Measurements from ENCODE around the gene HAUS8.
"Not testable (repeated sequence)": the region's sequence is repeated elsewhere in the genome, so short reads cannot be mapped to it uniquely, and the experiment has no call there.

Gene HAUS8

GRCh38 chr19:17031741-17032140 is 43.5 kb downstream of the HAUS8 start:
- TF ChIP-seq CTCF (IDR thresholded peaks at IDR 0.05) (no peak), ZFX (IDR thresholded peaks at IDR 0.05; ENCODE audit: borderline replicate concordance) (no peak)
- H3K27ac ChIP-seq, result no peak overlapping the region

GRCh38 chr19:17027535-17027975 is 47.7 kb downstream of the HAUS8 start:
- TF ChIP-seq CTCF (IDR thresholded peaks at IDR 0.05), result no peak
- no peak for TF ChIP-seq ZFX (IDR thresholded peaks at IDR 0.05; ENCODE audit: borderline replicate concordance)
- H3K27ac ChIP-seq, result no peak overlapping the region

GRCh38 chr19:17026706-17027534 is 48.3 kb downstream of the HAUS8 start, which contains the start of gene CPAMD8:
CPAMD8 (minus strand) TSS chr19:17026810; CDS start chr19:17026642, 168 bp downstream.
- H3K27ac ChIP-seq, result no peak within 1 kb of the TSS
- TF ChIP-seq CTCF (IDR thresholded peaks at IDR 0.05) (no peak), ZFX (IDR thresholded peaks at IDR 0.05; ENCODE audit: borderline replicate concordance) (no peak)

GRCh38 chr19:17025991-17026658 is 49.1 kb downstream of the HAUS8 start:
- H3K27ac ChIP-seq, result no peak overlapping the region
- TF ChIP-seq CTCF (IDR thresholded peaks at IDR 0.05), result no peak
- TF ChIP-seq ZFX (IDR thresholded peaks at IDR 0.05; ENCODE audit: borderline replicate concordance), result no peak

GRCh38 chr19:17025361-17025760 is 49.9 kb downstream of the HAUS8 start:
- no peak overlapping the region for H3K27ac ChIP-seq
- TF ChIP-seq ZFX (IDR thresholded peaks at IDR 0.05; ENCODE audit: borderline replicate concordance), result no peak
- no peak for TF ChIP-seq CTCF (IDR thresholded peaks at IDR 0.05)

GRCh38 chr19:17024941-17025340 is 50.3 kb downstream of the HAUS8 start:
- not testable (repeated sequence) for H3K27ac ChIP-seq

GRCh38 chr19:17023805-17024204 is 51.4 kb downstream of the HAUS8 start:
- no peak overlapping the region for H3K27ac ChIP-seq
- no peak for TF ChIP-seq CTCF (IDR thresholded peaks at IDR 0.05)
- TF ChIP-seq ZFX (IDR thresholded peaks at IDR 0.05; ENCODE audit: borderline replicate concordance), result no peak

All from 22Rv1 (cell line).